Uterus (tissue), 2 donors: ENCODE data around the gene STIM2.

Source experiments
- POLR2A ChIP-seq, 2 donors: fragments of 450-650 bp; IDR thresholded peaks; one replicate each; pipeline ENCODE4 v1.6.1; 2016; ENCODE audit warnings: antibody characterized with exemption in 2 of 2, mild to moderate bottlenecking in 1 of 2, moderate library complexity in 1 of 2
- TF ChIP-seq, protein P1 (sequence below), 4 experiments: fragments of 200-600 bp in 2 of 4; fragments of 450-650 bp in 2 of 4; sonication (generic) in 2 of 4; IDR thresholded peaks; one replicate each; pipeline ENCODE4 v1.5.1; 2016 to 2019; ENCODE audit warnings: antibody characterized with exemption in 4 of 4, mild to moderate bottlenecking in 2 of 4, moderate library complexity in 1 of 4

- TF ChIP-seq, protein P1, sequence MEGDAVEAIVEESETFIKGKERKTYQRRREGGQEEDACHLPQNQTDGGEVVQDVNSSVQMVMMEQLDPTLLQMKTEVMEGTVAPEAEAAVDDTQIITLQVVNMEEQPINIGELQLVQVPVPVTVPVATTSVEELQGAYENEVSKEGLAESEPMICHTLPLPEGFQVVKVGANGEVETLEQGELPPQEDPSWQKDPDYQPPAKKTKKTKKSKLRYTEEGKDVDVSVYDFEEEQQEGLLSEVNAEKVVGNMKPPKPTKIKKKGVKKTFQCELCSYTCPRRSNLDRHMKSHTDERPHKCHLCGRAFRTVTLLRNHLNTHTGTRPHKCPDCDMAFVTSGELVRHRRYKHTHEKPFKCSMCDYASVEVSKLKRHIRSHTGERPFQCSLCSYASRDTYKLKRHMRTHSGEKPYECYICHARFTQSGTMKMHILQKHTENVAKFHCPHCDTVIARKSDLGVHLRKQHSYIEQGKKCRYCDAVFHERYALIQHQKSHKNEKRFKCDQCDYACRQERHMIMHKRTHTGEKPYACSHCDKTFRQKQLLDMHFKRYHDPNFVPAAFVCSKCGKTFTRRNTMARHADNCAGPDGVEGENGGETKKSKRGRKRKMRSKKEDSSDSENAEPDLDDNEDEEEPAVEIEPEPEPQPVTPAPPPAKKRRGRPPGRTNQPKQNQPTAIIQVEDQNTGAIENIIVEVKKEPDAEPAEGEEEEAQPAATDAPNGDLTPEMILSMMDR (IDR thresholded peaks at IDR 0.05) = no peak
- no peak for TF ChIP-seq POLR2A (IDR thresholded peaks at IDR 0.05)
Observed at GRCh38 chr4:26984896-26985295, 124.3 kb downstream of the STIM2 start.
